ENCODE data around the gene SHISA9.

DNA sequence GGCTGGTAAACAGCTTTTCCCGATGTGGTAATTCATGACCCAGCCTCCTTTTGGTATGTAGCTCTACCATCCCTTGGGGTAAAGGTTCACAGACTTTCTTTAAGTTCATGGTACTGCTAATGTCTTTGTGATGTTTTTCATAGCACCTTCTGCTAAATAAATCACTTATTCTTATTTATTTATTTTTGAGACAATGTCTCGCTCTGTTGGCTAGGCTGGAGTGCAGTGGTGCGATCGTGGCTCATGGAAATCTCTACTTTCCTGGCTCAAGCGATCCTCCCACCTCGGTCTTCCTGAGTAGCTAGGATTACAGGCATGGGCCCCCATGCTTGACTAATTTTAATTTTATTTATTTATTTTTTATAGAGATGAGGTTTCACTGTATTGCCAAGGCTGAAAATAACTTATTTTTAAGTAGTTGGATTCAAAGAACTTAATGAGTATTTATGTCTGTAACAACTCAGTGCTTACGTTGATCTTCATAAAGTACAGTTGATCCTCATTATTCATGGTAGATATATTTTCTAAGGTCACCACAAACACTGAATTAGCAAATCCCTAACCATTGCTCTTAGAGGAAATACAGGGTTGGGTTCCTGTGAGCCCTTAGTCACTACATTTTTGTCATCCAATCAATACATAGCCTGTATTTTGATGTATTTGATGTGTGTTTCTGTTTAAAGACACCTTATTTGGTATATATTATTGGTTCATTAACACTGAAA lies 97.1 kb downstream of the SHISA9 start:
- TF ChIP-seq, protein P1, sequence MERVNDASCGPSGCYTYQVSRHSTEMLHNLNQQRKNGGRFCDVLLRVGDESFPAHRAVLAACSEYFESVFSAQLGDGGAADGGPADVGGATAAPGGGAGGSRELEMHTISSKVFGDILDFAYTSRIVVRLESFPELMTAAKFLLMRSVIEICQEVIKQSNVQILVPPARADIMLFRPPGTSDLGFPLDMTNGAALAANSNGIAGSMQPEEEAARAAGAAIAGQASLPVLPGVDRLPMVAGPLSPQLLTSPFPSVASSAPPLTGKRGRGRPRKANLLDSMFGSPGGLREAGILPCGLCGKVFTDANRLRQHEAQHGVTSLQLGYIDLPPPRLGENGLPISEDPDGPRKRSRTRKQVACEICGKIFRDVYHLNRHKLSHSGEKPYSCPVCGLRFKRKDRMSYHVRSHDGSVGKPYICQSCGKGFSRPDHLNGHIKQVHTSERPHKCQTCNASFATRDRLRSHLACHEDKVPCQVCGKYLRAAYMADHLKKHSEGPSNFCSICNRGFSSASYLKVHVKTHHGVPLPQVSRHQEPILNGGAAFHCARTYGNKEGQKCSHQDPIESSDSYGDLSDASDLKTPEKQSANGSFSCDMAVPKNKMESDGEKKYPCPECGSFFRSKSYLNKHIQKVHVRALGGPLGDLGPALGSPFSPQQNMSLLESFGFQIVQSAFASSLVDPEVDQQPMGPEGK (CRISPR knock-in tag; IDR thresholded peaks at IDR 0.05; ENCODE audit: borderline replicate concordance), result no peak
- TF ChIP-seq ARNTL (CRISPR knock-in tag; IDR thresholded peaks at IDR 0.05; ENCODE audit: borderline replicate concordance, low read depth) (no peak), ZNF8 (CRISPR knock-in tag; IDR thresholded peaks at IDR 0.05) (no peak), RARB (CRISPR knock-in tag; IDR thresholded peaks at IDR 0.05) (no peak), ZFP3 (CRISPR knock-in tag; IDR thresholded peaks at IDR 0.05) (no peak)
